Astrocyte of the hippocampus (primary cell): ENCODE measurements around the gene WDCP.
A peak's percentile ranks its signal among the peaks of the same experiment; 100 is the strongest.

Experiments
- DNase-seq: peaks from one replicate; pipeline ENCODE4 v3.0.0; 2011; ENCODE audit warnings: low read depth, low spot score

WDCP gene

DNA sequence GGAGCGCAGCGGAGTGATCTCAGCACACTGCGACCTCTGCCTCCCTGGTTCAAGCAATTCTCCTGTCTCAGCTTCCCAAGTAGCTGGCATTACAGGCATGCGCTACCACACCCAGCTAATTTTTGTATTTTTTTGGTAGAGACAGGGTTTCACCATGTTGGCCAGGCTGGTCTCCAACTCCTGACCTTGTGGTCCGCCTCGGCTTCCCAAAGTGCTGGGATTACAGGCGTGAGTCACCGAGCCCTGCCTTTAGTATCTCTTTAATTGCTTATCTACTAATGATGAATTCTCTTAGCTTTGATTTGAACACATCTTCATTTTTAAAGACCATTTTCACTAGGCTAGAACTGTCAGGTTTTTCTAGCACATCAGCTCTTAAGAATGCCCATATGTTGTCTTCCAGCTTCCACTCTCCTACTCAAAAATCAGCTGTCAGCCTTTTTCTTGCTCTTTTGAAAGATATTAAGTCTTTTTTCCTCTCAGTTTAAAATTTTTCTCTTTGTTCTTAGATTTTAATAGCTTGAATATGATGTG lies 53.4 kb downstream of the WDCP start:
- no peak for DNase-seq

GRCh38 chr2:23992931-23993330 lies 54.3 kb downstream of the WDCP start:
- no peak for DNase-seq

GRCh38 chr2:23988371-23988770 lies 58.8 kb downstream of the WDCP start:
- peak; percentile 12 for DNase-seq
